Esophagus squamous epithelium (tissue), 4 donors: Measurements from ENCODE around the gene EPB41L5.

Experiments
- CTCF ChIP-seq, 6 experiments: fragments of 450-650 bp in 4 of 6; fragments of 200-600 bp in 2 of 6; sonication (generic) in 2 of 6; IDR thresholded peaks; one replicate each; pipeline ENCODE4 v1.5.1; 2016 to 2019; ENCODE audit warnings: antibody characterized with exemption in 6 of 6, mild to moderate bottlenecking in 4 of 6, moderate library complexity in 4 of 6
- POLR2A ChIP-seq, 4 donors: fragments of 450-650 bp; IDR thresholded peaks; one replicate each; pipeline ENCODE4 v1.6.1; 2017; ENCODE audit warnings: antibody characterized with exemption in 4 of 4, mild to moderate bottlenecking in 4 of 4, moderate library complexity in 3 of 4

GRCh38 chr2:120091436-120091835, 78.6 kb downstream of the EPB41L5 start:
- TF ChIP-seq CTCF (IDR thresholded peaks at IDR 0.05), result no peak
- TF ChIP-seq POLR2A (IDR thresholded peaks at IDR 0.05), result no peak
